SK-N-SH (cell line): ENCODE measurements around the gene MORF4L1. TPM values are rescaled to one million over a fixed set of nuclear protein-coding genes. Genes with fewer than 3 reads are reported as not detected.

Experiments used
- CTCF ChIA-PET: fragments of 300-600, 350-600 bp; formaldehyde crosslinking; extraction: SDS; loops from one replicate; lab custom pipeline; 2021; lab: Yijun Ruan, JAX
- POLR2A ChIA-PET: fragments of 350-600 bp; sonication (Branson Sonifier 250); formaldehyde crosslinking; extraction: SDS; loops from one replicate; lab custom pipeline; 2020; ENCODE audit warnings: antibody characterized with exemption, inconsistent platforms; lab: Yijun Ruan, JAX
- DNase-seq: peaks from one replicate; pipeline ENCODE4 v3.0.0; 2012
- H2AFZ ChIP-seq: fragments of 200-600 bp; sonication (generic); 2 replicates; pipeline ENCODE4 v1.8.1; 2016; ENCODE audit warnings: antibody characterized with exemption, mild to moderate bottlenecking, low read depth
- H3F3A ChIP-seq: fragments of 200-600 bp; sonication (generic); replicated peaks from 2 replicates; pipeline ENCODE3; 2016; ENCODE audit warnings: antibody characterized with exemption, mild to moderate bottlenecking; ENCODE audit not compliant: insufficient read depth
- H3K27ac ChIP-seq, 2 experiments: fragments of 200-500 bp in 1 of 2; fragments of 200-600 bp in 1 of 2; sonication (Bioruptor generic) in 1 of 2; sonication (generic), shearing (Covaris generic) in 1 of 2; 2 replicates each; pipeline versions ENCODE4 v1.5.1 to v1.6.1; 2014 to 2016; ENCODE audit warnings: low read depth in 2 of 2, inconsistent platforms in 1 of 2, low read length in 1 of 2, mild to moderate bottlenecking in 1 of 2, mixed read lengths in 1 of 2
- H3K27me3 ChIP-seq: fragments of 200-600 bp; sonication (generic), shearing (Covaris generic); 2 replicates; pipeline ENCODE4 v1.6.1; 2016; ENCODE audit warnings: mixed run types; ENCODE audit not compliant: insufficient read depth
- H3K36me3 ChIP-seq, 2 experiments: fragments of 200-500 bp in 1 of 2; fragments of 200-600 bp in 1 of 2; sonication (Bioruptor generic) in 1 of 2; sonication (generic) in 1 of 2; replicated peaks in 1 of 2; 2 replicates each; pipeline versions ENCODE3 to v1.5.1; 2014 to 2016; ENCODE audit warnings: low read length in 1 of 2, mild to moderate bottlenecking in 1 of 2; ENCODE audit not compliant: insufficient read depth in 2 of 2, control insufficient read depth in 1 of 2
- H3K4me1 ChIP-seq, 2 experiments: fragments of 200-500 bp in 1 of 2; fragments of 200-600 bp in 1 of 2; sonication (Bioruptor generic) in 1 of 2; sonication (generic), shearing (Covaris generic) in 1 of 2; 2 replicates each; pipeline versions ENCODE4 v1.5.1 to v1.6.1; 2014 to 2016; ENCODE audit warnings: low read depth in 1 of 2, low read length in 1 of 2, mixed run types in 1 of 2; ENCODE audit not compliant: insufficient read depth in 2 of 2, control insufficient read depth in 1 of 2
- H3K4me2 ChIP-seq: fragments of 200-600 bp; sonication (generic), shearing (Covaris generic); 2 replicates; pipeline ENCODE4 v1.6.1; 2017; ENCODE audit warnings: mixed run types
- H3K4me3 ChIP-seq, 2 experiments: fragments of 200-500 bp in 1 of 2; fragments of 200-600 bp in 1 of 2; sonication (Bioruptor generic) in 1 of 2; sonication (generic), shearing (Covaris generic) in 1 of 2; 2 replicates each; pipeline versions ENCODE4 v1.5.1 to v1.8.1; 2014 to 2016; ENCODE audit warnings: low read depth in 2 of 2, inconsistent platforms in 1 of 2, low read length in 1 of 2, mild to moderate bottlenecking in 1 of 2, mixed read lengths in 1 of 2, moderate library complexity in 1 of 2
- H3K79me2 ChIP-seq: fragments of 200-600 bp; sonication (generic); 2 replicates; pipeline ENCODE4 v1.8.1; 2017; ENCODE audit warnings: mild to moderate bottlenecking; ENCODE audit not compliant: insufficient read depth
- H3K9ac ChIP-seq: fragments of 200-600 bp; sonication (generic); 2 replicates; pipeline ENCODE4 v1.6.1; 2017; ENCODE audit warnings: mixed run types
- H3K9me2 ChIP-seq: fragments of 200-600 bp; sonication (generic); 2 replicates; pipeline ENCODE4 v1.6.1; 2017; ENCODE audit warnings: mixed run types
- H3K9me3 ChIP-seq: fragments of 200-600 bp; sonication (generic); 2 replicates; pipeline ENCODE4 v1.6.1; 2017; ENCODE audit warnings: mixed run types, mild to moderate bottlenecking, moderate library complexity
- H4K20me1 ChIP-seq: fragments of 200-600 bp; sonication (generic); 2 replicates; pipeline ENCODE4 v1.6.1; 2017; ENCODE audit warnings: mild to moderate bottlenecking, mixed run types; ENCODE audit not compliant: insufficient read depth
- CTCF ChIP-seq: fragments of 200-600 bp; sonication (generic); IDR thresholded peaks from 2 replicates; pipeline ENCODE4 v1.6.1; 2017; ENCODE audit warnings: antibody characterized with exemption, mild to moderate bottlenecking, moderate library complexity
- JUND ChIP-seq: IDR thresholded peaks from 2 replicates; pipeline ENCODE4 v1.4.0; 2012
- MEF2A ChIP-seq: IDR thresholded peaks from 2 replicates; pipeline ENCODE4 v1.4.0; 2012; ENCODE audit warnings: low read depth, borderline replicate concordance
- MXI1 ChIP-seq: IDR thresholded peaks from 2 replicates; pipeline ENCODE4 v1.6.1; 2012; ENCODE audit warnings: mild to moderate bottlenecking, low read depth, low read length, improper control_type of control experiment
- NFIC ChIP-seq: IDR thresholded peaks from 2 replicates; pipeline ENCODE4 v1.4.0; 2012; ENCODE audit warnings: borderline replicate concordance
- POLR2AphosphoS5 ChIP-seq: IDR thresholded peaks from 2 replicates; pipeline ENCODE4 v1.6.1; 2012; ENCODE audit warnings: low read depth, low read length
- SIN3A ChIP-seq: IDR thresholded peaks from 2 replicates; pipeline ENCODE4 v1.6.1; 2012; ENCODE audit warnings: low read depth, mild to moderate bottlenecking, low read length, moderate library complexity, borderline replicate concordance
- TEAD4 ChIP-seq: IDR thresholded peaks from 2 replicates; pipeline ENCODE4 v1.4.0; 2012; ENCODE audit warnings: mild to moderate bottlenecking, borderline replicate concordance; ENCODE audit not compliant: insufficient read depth
- USF2 ChIP-seq: fragments of 150-350 bp; IDR thresholded peaks from 2 replicates; pipeline ENCODE4 v1.6.1; 2017; ENCODE audit warnings: antibody characterized with exemption, low read length, low read depth, borderline replicate concordance
- YY1 ChIP-seq: IDR thresholded peaks from 2 replicates; pipeline ENCODE4 v1.4.0; 2012; ENCODE audit warnings: low read depth, mild to moderate bottlenecking
- WGBS: methylation state at CpG from one replicate; pipeline ENCODE4 v1.1.6; 2017; ENCODE audit warnings: low lambda C conversion rate; 5-methylcytosine and 5-hydroxymethylcytosine counted together
- polyA plus RNA-seq, 3 experiments: library from polyadenylated mRNA; depleted of rRNA; stranded (reverse); fragments of >200 nt; gene quantifications; 2 replicates each; pipeline ENCODE4 v1.2.3, GENCODE V29; 2012
- TF ChIP-seq, protein P1 (sequence below): IDR thresholded peaks from 2 replicates; pipeline ENCODE4 v1.4.0; 2012; ENCODE audit warnings: low read depth, borderline replicate concordance
- TF ChIP-seq, protein P2 (sequence below): IDR thresholded peaks from 2 replicates; pipeline ENCODE4 v1.4.0; 2012; ENCODE audit warnings: low read depth

The MORF4L1 gene
- polyA plus RNA-seq, 1 of the 3 experiments (the other 2 are of a cell fraction) = 163 TPM

GRCh38 chr15:78923015-78923414 lies 50.3 kb downstream of the MORF4L1 start:
- H3F3A ChIP-seq = no peaks in the 10 kb centered on the region
- POLR2A ChIA-PET = interaction anchor here (0.6 kb wide), 1 partner anchor 10 kb away, joined by 3 read pairs; no protein-coding TSS in a partner anchor
- DNase-seq = no peak
- H3K36me3 ChIP-seq = peaks cover 40 to 50% of the 10 kb centered on the region in 2 experiments
- H3K9me3 ChIP-seq = no peaks in the 10 kb centered on the region
- no peak overlapping the region for H3K4me3 ChIP-seq
- no peak overlapping the region for H3K4me2 ChIP-seq
- no peak overlapping the region for H3K27ac ChIP-seq
- no peaks in the 10 kb centered on the region for H3K27me3 ChIP-seq
- peaks cover 11% of the 10 kb centered on the region; the same call in 1 of the 2 replicates for H3K79me2 ChIP-seq
- TF ChIP-seq, protein P1, sequence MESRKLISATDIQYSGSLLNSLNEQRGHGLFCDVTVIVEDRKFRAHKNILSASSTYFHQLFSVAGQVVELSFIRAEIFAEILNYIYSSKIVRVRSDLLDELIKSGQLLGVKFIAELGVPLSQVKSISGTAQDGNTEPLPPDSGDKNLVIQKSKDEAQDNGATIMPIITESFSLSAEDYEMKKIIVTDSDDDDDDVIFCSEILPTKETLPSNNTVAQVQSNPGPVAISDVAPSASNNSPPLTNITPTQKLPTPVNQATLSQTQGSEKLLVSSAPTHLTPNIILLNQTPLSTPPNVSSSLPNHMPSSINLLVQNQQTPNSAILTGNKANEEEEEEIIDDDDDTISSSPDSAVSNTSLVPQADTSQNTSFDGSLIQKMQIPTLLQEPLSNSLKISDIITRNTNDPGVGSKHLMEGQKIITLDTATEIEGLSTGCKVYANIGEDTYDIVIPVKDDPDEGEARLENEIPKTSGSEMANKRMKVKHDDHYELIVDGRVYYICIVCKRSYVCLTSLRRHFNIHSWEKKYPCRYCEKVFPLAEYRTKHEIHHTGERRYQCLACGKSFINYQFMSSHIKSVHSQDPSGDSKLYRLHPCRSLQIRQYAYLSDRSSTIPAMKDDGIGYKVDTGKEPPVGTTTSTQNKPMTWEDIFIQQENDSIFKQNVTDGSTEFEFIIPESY = no peak
- TF ChIP-seq CTCF = no peak
- TF ChIP-seq JUND = no peak
- no peaks in the 10 kb centered on the region for H3K9me2 ChIP-seq
- 0 out of 2 replicates have a peak, but pooled peaks cover 4% of the 10 kb centered on the region for H4K20me1 ChIP-seq
- 96% methylated on average over 7 of the region's 7 CpGs for WGBS
- H3K4me1 ChIP-seq = no peaks in the 10 kb centered on the region
- no peak overlapping the region for H2AFZ ChIP-seq
- H3K9ac ChIP-seq = no peak overlapping the region
- CTCF ChIA-PET = interaction anchor here (1.2 to 8.0 kb wide), 2 partner anchors 14 to 106 kb away, joined by 3 to 59 read pairs; no protein-coding TSS in a partner anchor

- H3F3A ChIP-seq = no peaks in the 10 kb centered on the region
- H3K4me1 ChIP-seq = no peaks in the 10 kb centered on the region
- DNase-seq = no peak
- H3K36me3 ChIP-seq = peaks cover 34 to 45% of the 10 kb centered on the region in 2 experiments
- POLR2A ChIA-PET = interaction anchor here (0.6 kb wide), 1 partner anchor 10 kb away, joined by 3 read pairs; no protein-coding TSS in a partner anchor
- 94% methylated on average over 17 of the region's 18 CpGs for whole genome bisulfite sequencing
- H3K27me3 ChIP-seq = no peaks in the 10 kb centered on the region
- no peak overlapping the region for H3K9ac ChIP-seq
- H3K27ac ChIP-seq = no peak overlapping the region
- peaks cover 8% of the 10 kb centered on the region; the same call in 1 of the 2 replicates for H3K79me2 ChIP-seq
- no peak overlapping the region for H3K4me2 ChIP-seq
- 0 out of 2 replicates have a peak, but pooled peaks cover 4% of the 10 kb centered on the region for H4K20me1 ChIP-seq
- CTCF ChIA-PET = interaction anchor here (2.3 to 8.0 kb wide), 2 partner anchors 15 to 55 kb away, joined by 9 to 59 read pairs; no protein-coding TSS in a partner anchor
- no peak overlapping the region for H3K4me3 ChIP-seq
- no peak overlapping the region for H2AFZ ChIP-seq
- no peaks in the 10 kb centered on the region for H3K9me3 ChIP-seq
- H3K9me2 ChIP-seq = no peaks in the 10 kb centered on the region
- TF ChIP-seq, protein P2, sequence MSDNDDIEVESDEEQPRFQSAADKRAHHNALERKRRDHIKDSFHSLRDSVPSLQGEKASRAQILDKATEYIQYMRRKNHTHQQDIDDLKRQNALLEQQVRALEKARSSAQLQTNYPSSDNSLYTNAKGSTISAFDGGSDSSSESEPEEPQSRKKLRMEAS = no peak
- TF ChIP-seq MXI1 = no peak
- TF ChIP-seq NFIC = no peak
- TF ChIP-seq CTCF = no peak
- TF ChIP-seq USF2 = no peak
- no peak for TF ChIP-seq TEAD4
- TF ChIP-seq SIN3A = no peak
- no peak for TF ChIP-seq POLR2AphosphoS5
- no peak for TF ChIP-seq MEF2A
- TF ChIP-seq YY1 = no peak
- TF ChIP-seq, protein P1 = no peak
Measured at GRCh38 chr15:78923480-78924360, 51.0 kb downstream of the MORF4L1 start.
